Tibial nerve (tissue), 4 donors: ENCODE results near the gene C12orf43.

Experiments used
- EP300 ChIP-seq, 2 donors: sonication (generic); formaldehyde crosslinking; IDR thresholded peaks; one replicate each; pipeline ENCODE4 v1.6.1; 2017; ENCODE audit warnings: antibody characterized with exemption in 2 of 2, mild to moderate bottlenecking in 1 of 2
- POLR2A ChIP-seq, 2 donors: fragments of 450-650 bp; IDR thresholded peaks; one replicate each; pipeline ENCODE4 v1.6.1; 2017; ENCODE audit warnings: antibody characterized with exemption in 2 of 2, mild to moderate bottlenecking in 2 of 2, moderate library complexity in 2 of 2
- TF ChIP-seq, protein P1 (sequence below), 5 experiments: fragments of 200-600 bp in 3 of 5; fragments of 450-650 bp in 2 of 5; sonication (generic) in 3 of 5; IDR thresholded peaks; one replicate each; pipeline ENCODE4 v1.5.1; 2016 to 2019; ENCODE audit warnings: antibody characterized with exemption in 5 of 5, mild to moderate bottlenecking in 3 of 5, moderate library complexity in 2 of 5

GRCh38 chr12:120979220-120979861, 36.9 kb downstream of the C12orf43 start:
- no peak for TF ChIP-seq POLR2A (IDR thresholded peaks at IDR 0.05)
- TF ChIP-seq, protein P1, sequence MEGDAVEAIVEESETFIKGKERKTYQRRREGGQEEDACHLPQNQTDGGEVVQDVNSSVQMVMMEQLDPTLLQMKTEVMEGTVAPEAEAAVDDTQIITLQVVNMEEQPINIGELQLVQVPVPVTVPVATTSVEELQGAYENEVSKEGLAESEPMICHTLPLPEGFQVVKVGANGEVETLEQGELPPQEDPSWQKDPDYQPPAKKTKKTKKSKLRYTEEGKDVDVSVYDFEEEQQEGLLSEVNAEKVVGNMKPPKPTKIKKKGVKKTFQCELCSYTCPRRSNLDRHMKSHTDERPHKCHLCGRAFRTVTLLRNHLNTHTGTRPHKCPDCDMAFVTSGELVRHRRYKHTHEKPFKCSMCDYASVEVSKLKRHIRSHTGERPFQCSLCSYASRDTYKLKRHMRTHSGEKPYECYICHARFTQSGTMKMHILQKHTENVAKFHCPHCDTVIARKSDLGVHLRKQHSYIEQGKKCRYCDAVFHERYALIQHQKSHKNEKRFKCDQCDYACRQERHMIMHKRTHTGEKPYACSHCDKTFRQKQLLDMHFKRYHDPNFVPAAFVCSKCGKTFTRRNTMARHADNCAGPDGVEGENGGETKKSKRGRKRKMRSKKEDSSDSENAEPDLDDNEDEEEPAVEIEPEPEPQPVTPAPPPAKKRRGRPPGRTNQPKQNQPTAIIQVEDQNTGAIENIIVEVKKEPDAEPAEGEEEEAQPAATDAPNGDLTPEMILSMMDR (IDR thresholded peaks at IDR 0.05): no peak
- TF ChIP-seq EP300 (IDR thresholded peaks at IDR 0.05): no peak
